Measurements from ENCODE around the gene NDUFV1.
"Not testable (repeated sequence)": the region's sequence is repeated elsewhere in the genome, so short reads cannot be mapped to it uniquely, and the experiment has no call there.

NDUFV1 gene

GRCh38 chr11:67606492-67607295, at the start of gene NDUFV1:
Gene NDUFV1 (plus strand): TSS chr11:67606936. CDS start chr11:67607005, 69 bp downstream.
- peak; percentile 93 to 94 (median 94) for DNase-seq

- DNase-seq = no peak
These were observed 48.5 kb upstream of the NDUFV1 start for GRCh38 chr11:67558084-67558772.

GRCh38 chr11:67561971-67562619, 44.6 kb upstream of the NDUFV1 start:
- DNase-seq = no peak

GRCh38 chr11:67562963-67563704, 43.6 kb upstream of the NDUFV1 start:
- DNase-seq = no peak

- DNase-seq = not testable (repeated sequence)
These were observed 43.0 kb upstream of the NDUFV1 start for GRCh38 chr11:67563705-67564114.

GRCh38 chr11:67564230-67564629, 42.5 kb upstream of the NDUFV1 start:
- no peak for DNase-seq

GRCh38 chr11:67571443-67571842, 35.3 kb upstream of the NDUFV1 start:
- no peak for DNase-seq

- DNase-seq = no peak
These were observed 34.4 kb upstream of the NDUFV1 start for GRCh38 chr11:67572305-67572704.

GRCh38 chr11:67572747-67573419, 33.9 kb upstream of the NDUFV1 start:
- DNase-seq = peak in 1 of 4 experiments; percentile 10

GRCh38 chr11:67574938-67575337, 31.8 kb upstream of the NDUFV1 start:
- no peak for DNase-seq

GRCh38 chr11:67576735-67577475, 29.8 kb upstream of the NDUFV1 start:
- no peak for DNase-seq

GRCh38 chr11:67577951-67578350, 28.8 kb upstream of the NDUFV1 start:
- DNase-seq = no peak

GRCh38 chr11:67581469-67581868, 25.3 kb upstream of the NDUFV1 start:
- no peak for DNase-seq

- no peak for DNase-seq
These were observed 24.7 kb upstream of the NDUFV1 start for GRCh38 chr11:67582011-67582410.

GRCh38 chr11:67583247-67584204, 23.2 kb upstream of the NDUFV1 start, which contains the start of gene GSTP1:
Gene GSTP1 (plus strand): TSS chr11:67583812. CDS start chr11:67583844, 32 bp downstream.
- DNase-seq = peak; percentile 58 to 64 (median 62)

GRCh38 chr11:67584205-67584880, 22.4 kb upstream of the NDUFV1 start:
- DNase-seq = no peak

- DNase-seq = no peak
These were observed 21.6 kb upstream of the NDUFV1 start for GRCh38 chr11:67584881-67585873.

- no peak for DNase-seq
These were observed 20.8 kb upstream of the NDUFV1 start for GRCh38 chr11:67585911-67586310.

Measured in activated CD4-positive, CD25-positive, alpha-beta regulatory T cell (primary cell).